ENCODE data around the gene ITCH. TPM values are rescaled to one million over a fixed set of nuclear protein-coding genes. Genes with fewer than 3 reads are reported as not detected.
"Not testable (repeated sequence)": the region's sequence is repeated elsewhere in the genome, so short reads cannot be mapped to it uniquely, and the experiment has no call there.

Gene ITCH
- total RNA-seq, 2 experiments from 2014 or later: 51.6 to 57.9 TPM

DNA sequence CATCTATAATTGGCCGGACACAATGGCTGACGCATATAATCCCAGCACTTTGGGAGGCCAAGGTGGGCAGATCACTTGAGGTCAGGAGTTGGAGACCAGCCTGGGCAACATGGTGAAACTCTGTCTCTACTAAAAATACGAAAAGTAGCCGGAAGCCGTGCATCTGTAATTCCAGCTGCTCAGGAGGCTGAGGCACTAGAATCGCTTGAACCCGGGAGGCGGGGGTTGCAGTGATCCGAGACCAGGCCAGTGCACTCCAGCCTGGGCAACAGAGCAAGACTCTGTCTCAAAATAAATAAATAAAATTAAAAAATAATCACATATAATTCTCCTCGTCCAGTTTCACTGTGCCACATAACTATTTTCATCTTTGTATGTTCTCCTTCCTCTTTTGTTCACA lies 156.8 kb downstream of the ITCH start:
- not testable (repeated sequence) for H3K27me3 Mint-ChIP-seq; ATAC-seq; H3K4me3 Mint-ChIP-seq; DNase-seq; H3K27ac Mint-ChIP-seq; H3K9me3 Mint-ChIP-seq (ENCODE audit: low read depth)
- CTCF ChIA-PET: interaction anchor here (7.7 kb wide), 1 partner anchor 207 kb away, joined by 110 read pairs; no protein-coding TSS in a partner anchor
- H3K36me3 Mint-ChIP-seq: peaks cover 15% of the 10 kb centered on the region
- H3K4me1 Mint-ChIP-seq: peaks cover 23% of the 10 kb centered on the region

- Mint-ChIP-seq H3K36me3 (peaks cover 19% of the 10 kb centered on the region), H3K27ac (no peak overlapping the region), H3K9me3 (ENCODE audit: low read depth) (no peaks in the 10 kb centered on the region), H3K4me1 (peaks cover 14% of the 10 kb centered on the region), H3K27me3 (no peaks in the 10 kb centered on the region), H3K4me3 (no peak overlapping the region)
- CTCF ChIA-PET: interaction anchor here (0.7 to 5.6 kb wide), 6 partner anchors 8 to 210 kb away, joined by 3 to 56 read pairs (median 3); no protein-coding TSS in a partner anchor
- ATAC-seq: peak; percentile 65
- DNase-seq: peak; percentile 64
These were observed 160.1 kb downstream of the ITCH start for GRCh38 chr20:34522969-34523871.

DNA sequence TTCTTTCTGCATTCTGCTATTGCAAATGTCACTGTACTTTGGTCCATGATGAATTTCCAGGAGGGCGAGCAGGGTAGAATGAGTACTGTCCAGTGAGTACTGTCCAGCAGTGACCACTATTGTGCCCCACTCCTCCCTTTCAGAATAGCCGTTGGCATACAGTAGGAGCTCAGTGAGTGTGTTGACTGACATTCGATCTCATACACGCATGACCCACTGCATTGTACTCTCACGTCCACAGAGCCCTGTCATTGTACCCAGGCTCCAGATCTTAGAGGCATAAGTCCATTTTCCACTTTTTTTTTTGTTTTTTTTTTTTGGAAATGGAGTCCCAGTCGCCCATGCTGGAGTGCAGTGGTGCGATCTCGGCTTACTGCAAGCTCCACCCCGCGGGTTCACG lies 161.4 kb downstream of the ITCH start:
- peak; percentile 14 for DNase-seq
- ATAC-seq: no peak
- Mint-ChIP-seq H3K4me1 (peaks cover 7% of the 10 kb centered on the region), H3K36me3 (peaks cover 14% of the 10 kb centered on the region), H3K27me3 (no peaks in the 10 kb centered on the region), H3K27ac (no peak overlapping the region), H3K9me3 (ENCODE audit: low read depth) (no peaks in the 10 kb centered on the region), H3K4me3 (no peak overlapping the region)
- CTCF ChIA-PET: interaction anchor here (0.5 to 5.6 kb wide), 3 partner anchors 129 to 261 kb away, joined by 3 to 56 read pairs (median 3); no protein-coding TSS in a partner anchor

- CTCF ChIA-PET: interaction anchor here (0.6 to 5.6 kb wide), 4 partner anchors 8 to 213 kb away, joined by 3 to 56 read pairs (median 4); partner anchors contain the start of gene DYNLRB1
- H3K27me3 Mint-ChIP-seq: no peaks in the 10 kb centered on the region
- no peak overlapping the region for H3K4me3 Mint-ChIP-seq
- ATAC-seq (no peak), DNase-seq (no peak)
- H3K9me3 Mint-ChIP-seq (ENCODE audit: low read depth): no peaks in the 10 kb centered on the region
- peaks cover 5% of the 10 kb centered on the region for H3K4me1 Mint-ChIP-seq
- no peak overlapping the region for H3K27ac Mint-ChIP-seq
- peaks cover 12% of the 10 kb centered on the region for H3K36me3 Mint-ChIP-seq
These were observed 162.3 kb downstream of the ITCH start for GRCh38 chr20:34525342-34525708.

- Mint-ChIP-seq H3K36me3 (peaks cover 12% of the 10 kb centered on the region), H3K9me3 (ENCODE audit: low read depth) (no peaks in the 10 kb centered on the region), H3K27me3 (no peaks in the 10 kb centered on the region), H3K4me3 (no peak overlapping the region), H3K27ac (no peak overlapping the region), H3K4me1 (peaks cover 5% of the 10 kb centered on the region)
- no peak for ATAC-seq
- DNase-seq: peak; percentile 22
- CTCF ChIA-PET: interaction anchor here (0.6 to 5.6 kb wide), 4 partner anchors 9 to 213 kb away, joined by 3 to 56 read pairs (median 4); partner anchors contain the start of gene DYNLRB1
These were observed 162.8 kb downstream of the ITCH start for GRCh38 chr20:34525709-34526416.

- ATAC-seq (no peak), DNase-seq (no peak)
- CTCF ChIA-PET: interaction anchor here (1.8 to 5.6 kb wide), 2 partner anchors 10 to 214 kb away, joined by 6 to 56 read pairs; partner anchors contain the start of gene DYNLRB1
- Mint-ChIP-seq H3K4me3 (no peak overlapping the region), H3K9me3 (ENCODE audit: low read depth) (no peaks in the 10 kb centered on the region), H3K36me3 (peaks cover 12% of the 10 kb centered on the region), H3K27ac (no peak overlapping the region), H3K27me3 (no peaks in the 10 kb centered on the region), H3K4me1 (peaks cover 5% of the 10 kb centered on the region)
These were observed 163.4 kb downstream of the ITCH start for GRCh38 chr20:34526466-34526865.

DNA sequence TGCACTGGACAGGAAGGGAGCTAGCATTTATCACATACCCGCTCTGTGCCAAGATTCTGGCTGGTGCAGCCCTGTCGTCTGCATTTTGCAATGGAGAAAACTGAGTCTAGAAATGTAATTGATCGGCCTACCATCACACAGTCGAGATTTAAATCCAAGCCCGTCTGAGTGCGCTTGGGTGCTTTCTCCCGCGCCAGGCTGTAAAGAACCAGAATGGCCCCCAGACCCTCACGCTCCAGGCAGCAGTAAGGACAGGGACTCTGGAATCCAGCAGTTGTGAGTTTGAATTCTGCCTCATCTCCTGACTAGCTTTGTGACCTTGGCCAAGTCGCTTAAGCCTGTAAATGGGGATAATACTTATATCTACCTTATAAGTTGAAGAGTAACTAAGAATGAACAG lies 163.9 kb downstream of the ITCH start:
- no peak overlapping the region for H3K4me3 Mint-ChIP-seq
- H3K4me1 Mint-ChIP-seq: peaks cover 5% of the 10 kb centered on the region
- DNase-seq (no peak), ATAC-seq (no peak)
- H3K9me3 Mint-ChIP-seq (ENCODE audit: low read depth): no peaks in the 10 kb centered on the region
- CTCF ChIA-PET: interaction anchor here (5.6 kb wide), 1 partner anchor 214 kb away, joined by 56 read pairs; no protein-coding TSS in a partner anchor
- peaks cover 12% of the 10 kb centered on the region for H3K36me3 Mint-ChIP-seq
- no peaks in the 10 kb centered on the region for H3K27me3 Mint-ChIP-seq
- no peak overlapping the region for H3K27ac Mint-ChIP-seq

GRCh38 chr20:34528921-34529297 lies 165.8 kb downstream of the ITCH start:
- Mint-ChIP-seq H3K4me3 (no peak overlapping the region), H3K4me1 (no peaks in the 10 kb centered on the region), H3K27ac (no peak overlapping the region), H3K27me3 (no peaks in the 10 kb centered on the region), H3K9me3 (ENCODE audit: low read depth) (no peaks in the 10 kb centered on the region), H3K36me3 (peaks cover 8% of the 10 kb centered on the region)
- no peak for ATAC-seq
- DNase-seq: no peak
- CTCF ChIA-PET: interaction anchor here (0.9 kb wide), 1 partner anchor 11 kb away, joined by 3 read pairs; no protein-coding TSS in a partner anchor

- Mint-ChIP-seq H3K27me3 (no peaks in the 10 kb centered on the region), H3K27ac (no peak overlapping the region), H3K4me3 (no peak overlapping the region), H3K4me1 (no peaks in the 10 kb centered on the region), H3K36me3 (peaks cover 12% of the 10 kb centered on the region), H3K9me3 (ENCODE audit: low read depth) (no peaks in the 10 kb centered on the region)
- CTCF ChIA-PET: interaction anchor here (1.2 to 1.6 kb wide), 3 partner anchors 9 to 13 kb away, joined by 3 to 5 read pairs (median 4); no protein-coding TSS in a partner anchor
- ATAC-seq (no peak), DNase-seq (no peak)
These were observed 166.7 kb downstream of the ITCH start for GRCh38 chr20:34529742-34530141.

DNA sequence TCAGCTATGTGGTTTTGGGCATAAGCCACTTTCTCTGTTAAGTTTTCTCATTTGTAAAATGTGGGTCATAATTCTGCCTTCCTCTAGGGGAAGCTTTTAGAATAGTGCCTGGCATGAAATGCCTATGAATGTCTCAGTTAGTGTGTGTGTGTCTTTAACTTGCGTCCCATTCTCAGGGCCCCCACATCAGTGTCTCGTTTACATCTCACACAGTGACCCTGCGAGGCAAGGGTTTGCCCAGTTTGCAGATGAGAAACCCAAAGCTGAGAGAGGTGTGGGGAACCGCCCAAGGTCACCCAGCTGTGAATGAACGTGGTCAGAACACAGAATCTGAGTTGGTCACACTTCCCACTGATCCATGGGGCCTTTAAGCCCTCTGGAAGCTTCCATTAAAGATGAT lies 167.3 kb downstream of the ITCH start:
- CTCF ChIA-PET: interaction anchor here (1.2 to 2.6 kb wide), 4 partner anchors 8 to 218 kb away, joined by 3 to 6 read pairs (median 4); no protein-coding TSS in a partner anchor
- no peak for DNase-seq
- H3K27ac Mint-ChIP-seq: no peak overlapping the region

DNA sequence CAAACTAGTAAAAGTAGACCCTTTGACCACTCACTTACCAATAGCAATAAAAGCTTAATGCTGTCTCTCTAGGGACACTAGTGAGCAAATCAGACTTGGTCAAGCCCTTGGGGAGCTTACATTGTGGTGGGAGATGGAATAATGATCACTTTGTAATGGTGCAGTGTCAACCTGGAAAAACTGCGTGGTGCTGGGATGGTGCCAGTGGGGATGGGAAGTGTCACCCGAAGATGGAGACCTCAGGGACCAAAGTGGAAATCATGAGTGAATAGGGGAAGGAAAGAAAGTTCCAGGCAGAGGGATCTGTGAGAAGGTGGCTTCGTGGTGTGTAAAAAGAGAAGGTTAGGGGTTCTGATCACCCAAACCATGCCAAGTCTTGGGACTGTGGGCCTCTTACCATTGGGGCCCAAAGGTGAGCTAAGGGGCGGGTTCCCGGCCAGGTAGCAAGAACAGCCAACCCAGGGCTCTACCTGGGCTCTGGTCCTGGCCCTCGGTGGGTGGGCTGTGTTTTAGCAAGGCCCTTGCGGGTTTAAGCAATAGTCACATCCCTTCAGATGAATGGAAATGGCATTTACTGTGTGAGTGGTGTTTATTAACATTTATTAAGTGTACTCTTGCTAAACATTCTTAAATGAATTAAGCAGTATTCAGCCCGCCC lies 168.7 kb downstream of the ITCH start:
- ATAC-seq (no peak), DNase-seq (no peak)
- CTCF ChIA-PET: interaction anchor here (0.6 to 2.6 kb wide), 3 partner anchors 15 to 219 kb away, joined by 3 to 6 read pairs (median 3); no protein-coding TSS in a partner anchor
- no peak overlapping the region for H3K27ac Mint-ChIP-seq
- H3K36me3 Mint-ChIP-seq: peaks cover 18% of the 10 kb centered on the region
- H3K27me3 Mint-ChIP-seq: no peaks in the 10 kb centered on the region
- no peaks in the 10 kb centered on the region for H3K4me1 Mint-ChIP-seq
- H3K9me3 Mint-ChIP-seq (ENCODE audit: low read depth): no peaks in the 10 kb centered on the region
- no peak overlapping the region for H3K4me3 Mint-ChIP-seq

More for the DNA sequence above, 167.3 kb downstream of the ITCH start:
- no peaks in the 10 kb centered on the region for H3K9me3 Mint-ChIP-seq (ENCODE audit: low read depth)
- ATAC-seq: no peak
- no peaks in the 10 kb centered on the region for H3K4me1 Mint-ChIP-seq
- H3K27me3 Mint-ChIP-seq: no peaks in the 10 kb centered on the region
- H3K36me3 Mint-ChIP-seq: peaks cover 14% of the 10 kb centered on the region
- H3K4me3 Mint-ChIP-seq: no peak overlapping the region

- no peak overlapping the region for H3K4me3 Mint-ChIP-seq
- no peaks in the 10 kb centered on the region for H3K9me3 Mint-ChIP-seq (ENCODE audit: low read depth)
- no peaks in the 10 kb centered on the region for H3K4me1 Mint-ChIP-seq
- H3K36me3 Mint-ChIP-seq: peaks cover 18% of the 10 kb centered on the region
- no peaks in the 10 kb centered on the region for H3K27me3 Mint-ChIP-seq
- ATAC-seq (no peak), DNase-seq (no peak)
- no peak overlapping the region for H3K27ac Mint-ChIP-seq
- CTCF ChIA-PET: interaction anchor here (1.2 to 2.6 kb wide), 2 partner anchors 16 to 220 kb away, joined by 3 to 6 read pairs; no protein-coding TSS in a partner anchor
These were observed 169.2 kb downstream of the ITCH start for GRCh38 chr20:34532320-34532719.

Data from activated CD8-positive, alpha-beta memory T cell treated with anti-CD3 and anti-CD28 coated beads, Interleukin-2, amount 10 ng/mL, durations not matched to agents 7 days and 5 days (primary cell).